Stimulated activated CD8-positive, alpha-beta memory T cell treated with anti-CD3 and anti-CD28 coated beads, Interleukin-12 subunit alpha, Interleukin-12 subunit beta, amount 100 ng/mL, for 24 hours (primary cell): Measurements from ENCODE around the gene CCL26.
"Not testable (repeated sequence)": the region's sequence is repeated elsewhere in the genome, so short reads cannot be mapped to it uniquely, and the experiment has no call there.

ENCODE experiments used
- DNase-seq: peaks from one replicate; pipeline ENCODE4 v3.0.0-alpha.2; 2020; ENCODE audit errors: extremely low read depth

CCL26 gene

DNA sequence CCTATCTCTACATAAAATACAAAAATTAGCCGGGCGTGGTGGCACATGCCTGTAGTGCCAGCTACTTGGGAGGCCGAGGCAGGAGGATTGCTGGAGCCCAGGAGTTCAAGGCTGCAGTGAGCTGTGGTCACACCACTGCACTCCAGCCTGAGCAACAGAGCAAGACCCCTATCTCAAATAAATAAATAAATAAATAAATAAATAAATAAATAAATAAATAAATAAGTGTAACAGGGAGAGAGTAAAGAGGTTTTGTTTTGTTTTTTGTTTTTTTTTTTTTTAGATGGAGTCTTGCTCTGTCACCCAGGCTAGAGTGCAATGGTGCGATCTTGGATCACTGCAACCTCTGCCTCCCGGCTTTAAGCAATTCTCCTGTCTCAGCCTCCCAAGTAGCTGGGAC is 20.6 kb upstream of the CCL26 start:
- DNase-seq, result not testable (repeated sequence)

DNA sequence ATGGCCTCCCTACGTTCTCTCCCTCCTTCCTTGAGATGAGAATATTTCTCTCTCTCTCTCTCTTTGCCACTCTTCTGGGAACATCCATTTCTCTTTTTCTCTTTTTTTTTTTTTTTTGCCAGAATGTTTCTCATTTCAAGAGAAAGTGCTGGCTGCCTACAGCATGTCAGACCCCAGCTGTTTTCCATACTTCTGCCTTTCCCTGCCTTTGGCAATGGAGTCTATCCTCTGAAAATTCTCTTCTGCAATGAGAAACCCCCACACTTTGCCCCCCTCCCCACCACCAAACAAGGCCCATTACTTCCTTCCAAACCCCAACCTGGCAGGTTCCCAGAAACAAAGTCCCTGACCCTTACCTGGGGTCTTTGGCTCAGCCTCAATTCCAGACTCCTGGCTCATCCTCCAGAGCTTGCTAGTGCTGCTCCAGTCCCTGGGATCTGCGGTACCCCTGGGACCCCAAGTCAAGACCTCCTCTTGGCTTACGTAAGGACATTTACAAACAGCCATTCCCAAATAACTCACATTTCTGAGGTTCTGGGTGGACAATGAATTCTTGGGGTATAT is 17.4 kb upstream of the CCL26 start:
- no peak for DNase-seq

DNA sequence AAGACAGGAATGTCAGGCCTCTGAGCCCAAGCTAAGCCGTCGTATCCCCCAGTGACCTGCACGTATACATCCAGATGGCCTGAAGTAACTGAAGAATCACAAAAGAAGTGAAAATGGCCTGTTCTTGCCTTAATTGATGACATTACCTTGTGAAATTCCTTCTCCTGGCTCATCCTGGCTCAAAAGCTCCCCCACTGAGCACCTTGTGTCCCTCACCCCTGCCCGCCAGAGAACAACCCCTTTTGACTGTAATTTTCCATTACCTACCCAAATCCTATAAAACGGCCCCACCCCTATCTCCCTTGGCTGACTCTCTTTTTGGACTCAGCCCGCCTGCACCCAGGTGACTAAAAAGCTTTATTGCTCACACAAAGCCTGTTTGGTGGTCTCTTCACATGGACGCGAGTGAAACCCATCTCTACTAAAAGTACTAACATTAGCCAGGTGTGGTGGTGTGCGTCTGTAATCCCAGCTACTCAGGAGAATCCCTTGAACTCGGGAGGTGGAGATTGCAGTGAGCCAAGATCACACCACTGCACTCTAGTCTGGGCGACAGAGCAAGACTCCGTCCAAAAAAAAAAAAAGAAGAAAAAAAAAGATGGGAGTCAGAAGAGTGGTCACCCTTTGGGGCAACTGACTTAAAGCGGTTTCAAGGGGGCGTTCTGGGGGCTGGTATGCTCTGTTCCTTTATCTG is 16.3 kb upstream of the CCL26 start:
- DNase-seq, result not testable (repeated sequence)

DNA sequence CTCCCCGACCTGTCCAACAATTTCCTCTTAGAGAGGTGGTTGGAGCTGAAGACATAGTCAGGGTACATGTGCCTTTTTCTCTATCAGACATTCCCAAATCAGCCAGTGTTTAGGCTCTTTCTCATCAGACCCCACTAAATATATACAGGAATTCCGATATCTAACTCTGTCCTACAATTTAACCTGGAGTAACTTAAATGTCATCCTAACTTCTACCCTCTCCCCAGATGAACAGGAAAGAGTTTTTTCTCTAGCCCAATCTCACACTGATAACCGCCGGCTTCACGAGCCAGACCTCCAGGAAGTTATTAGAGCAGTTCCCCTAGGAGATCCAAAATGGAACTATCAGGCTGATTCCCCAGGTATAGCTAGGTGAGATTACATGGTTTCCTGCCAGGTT is 11.0 kb upstream of the CCL26 start:
- DNase-seq, result not testable (repeated sequence)

DNA sequence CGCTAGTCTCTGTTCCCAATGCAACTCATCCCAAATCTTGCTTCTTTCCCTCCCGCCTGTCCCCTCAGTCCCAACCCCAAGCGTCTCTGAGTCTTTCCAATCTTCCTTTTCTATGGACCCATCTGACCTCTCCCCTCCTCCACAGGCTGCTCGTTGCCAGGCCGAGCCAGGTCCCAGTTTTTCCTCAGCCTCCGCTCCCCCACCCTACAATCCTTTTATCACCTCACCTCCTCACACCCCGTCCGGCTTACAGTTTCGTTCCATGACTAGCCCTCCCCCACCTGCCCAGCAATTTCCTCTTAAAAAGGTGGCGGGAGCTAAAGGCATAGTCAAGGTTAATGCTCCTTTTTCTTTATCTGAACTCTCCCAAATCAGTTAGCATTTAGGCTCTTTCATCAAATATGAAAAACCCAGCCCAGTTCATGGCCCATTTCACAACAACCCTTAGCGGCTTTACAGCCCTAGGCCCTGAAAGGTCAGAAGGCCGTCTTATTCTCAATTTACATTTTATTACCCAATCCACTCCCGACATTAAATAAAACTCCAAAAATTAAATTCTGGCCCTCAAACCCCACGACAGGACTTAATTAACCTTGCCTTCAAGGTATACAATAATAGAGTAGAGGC is 8.7 kb upstream of the CCL26 start:
- not testable (repeated sequence) for DNase-seq

DNA sequence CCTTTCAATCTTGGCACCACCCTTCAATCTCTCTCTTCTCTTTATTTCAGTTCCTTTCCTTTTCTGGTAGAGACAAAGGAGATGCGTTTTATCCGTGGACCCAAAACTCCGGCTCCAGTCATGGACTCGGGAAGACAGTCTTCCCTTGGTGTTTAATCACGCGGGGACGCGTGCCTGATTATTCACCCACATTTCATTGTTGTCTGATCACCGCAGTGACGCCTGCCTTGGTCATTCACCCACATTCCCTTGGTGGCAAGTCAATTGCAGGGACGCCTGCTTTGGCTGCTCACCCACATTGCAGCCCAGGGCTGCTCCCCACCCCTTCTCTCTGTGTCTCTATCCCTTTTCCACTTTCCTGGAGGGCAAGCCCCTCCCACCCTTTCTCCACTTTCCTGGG is 7.5 kb upstream of the CCL26 start:
- not testable (repeated sequence) for DNase-seq

DNA sequence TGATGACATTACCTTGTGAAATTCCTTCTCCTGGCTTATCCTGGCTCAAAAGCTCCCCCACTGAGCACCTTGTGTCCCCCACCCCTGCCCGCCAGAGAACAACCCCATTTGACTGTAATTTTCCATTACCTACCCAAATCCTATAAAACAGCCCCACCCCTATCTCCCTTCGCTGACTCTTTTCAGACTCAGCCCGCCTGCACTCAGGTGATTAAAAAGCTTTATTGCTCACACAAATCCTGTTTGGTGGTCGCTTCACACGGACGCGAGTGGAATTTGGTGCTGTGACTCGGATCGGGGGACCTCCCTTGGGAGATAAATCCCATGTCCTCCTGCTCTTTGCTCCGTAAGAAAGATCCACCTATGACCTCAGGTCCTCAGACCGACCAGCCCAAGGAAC is 7.0 kb upstream of the CCL26 start:
- not testable (repeated sequence) for DNase-seq

DNA sequence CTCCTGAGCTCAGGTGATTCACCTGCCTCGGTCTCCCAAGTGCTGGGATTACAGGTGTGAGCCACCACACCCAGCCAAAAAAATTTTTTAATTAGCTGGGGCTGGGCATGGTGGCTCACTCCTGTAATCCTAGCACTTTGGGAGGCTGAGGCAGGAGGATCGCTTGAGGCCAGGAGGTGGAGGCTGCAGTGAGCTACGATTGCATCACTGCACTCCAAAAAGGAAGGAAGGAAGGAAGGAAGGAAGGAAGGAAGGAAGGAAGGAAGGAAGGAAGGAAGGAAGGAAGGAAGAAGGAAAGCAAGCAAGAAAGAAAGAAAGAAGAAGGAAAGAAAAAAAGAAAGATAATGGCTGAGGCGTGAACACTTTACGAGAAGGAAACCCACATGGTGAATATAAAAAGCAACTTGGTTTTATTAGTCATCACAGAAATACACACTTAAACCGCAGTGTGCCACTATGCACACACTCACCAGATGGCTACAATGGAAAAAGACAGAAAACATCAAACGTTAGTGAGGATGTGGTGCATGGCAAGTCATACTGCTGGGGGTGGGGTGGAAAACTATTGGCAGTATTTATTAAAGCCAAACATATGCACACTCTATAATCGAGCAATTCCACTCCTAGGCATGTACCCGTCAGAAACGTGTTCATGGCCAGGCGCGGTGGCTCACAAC is 4.4 kb upstream of the CCL26 start:
- DNase-seq, result peak; percentile 39

DNA sequence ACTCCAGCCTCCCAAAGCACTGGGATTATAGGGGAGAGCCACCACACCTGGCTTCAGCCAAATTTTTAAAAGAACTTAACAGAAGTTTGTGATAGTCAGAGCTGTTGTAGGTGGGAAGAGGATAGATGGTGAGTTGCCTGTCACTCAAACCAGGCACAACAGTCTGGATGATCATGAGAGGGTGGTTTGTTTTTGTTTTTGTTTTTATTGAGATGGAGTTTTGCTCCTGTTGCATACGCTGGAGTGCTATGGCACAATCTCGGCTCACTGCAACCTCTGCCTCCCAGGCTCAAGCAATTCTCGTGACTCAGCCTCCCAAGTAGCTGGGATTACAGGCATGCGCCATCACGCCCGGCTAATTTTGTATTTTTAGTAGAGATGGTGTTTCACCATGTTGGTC is 1.9 kb upstream of the CCL26 start:
- not testable (repeated sequence) for DNase-seq

DNA sequence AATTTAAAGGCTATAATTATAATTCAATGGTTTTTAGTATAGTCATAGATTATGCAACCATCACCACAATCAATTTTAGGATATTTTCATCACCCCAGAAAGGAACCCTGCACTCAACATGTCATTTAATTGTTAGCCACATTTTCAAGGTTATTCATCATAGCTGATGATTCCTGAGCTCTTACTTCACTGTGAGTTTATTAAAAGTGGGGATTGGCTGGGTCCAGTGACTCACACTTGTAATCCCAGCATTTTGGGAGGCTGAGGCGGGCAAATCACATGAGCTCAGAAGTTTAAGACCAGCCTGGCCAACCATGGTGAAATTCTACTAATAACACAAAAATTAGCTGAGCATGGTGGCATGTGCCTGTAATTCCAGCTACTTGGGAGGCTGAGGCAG is 787 bp downstream of the CCL26 start:
- no peak for DNase-seq

DNA sequence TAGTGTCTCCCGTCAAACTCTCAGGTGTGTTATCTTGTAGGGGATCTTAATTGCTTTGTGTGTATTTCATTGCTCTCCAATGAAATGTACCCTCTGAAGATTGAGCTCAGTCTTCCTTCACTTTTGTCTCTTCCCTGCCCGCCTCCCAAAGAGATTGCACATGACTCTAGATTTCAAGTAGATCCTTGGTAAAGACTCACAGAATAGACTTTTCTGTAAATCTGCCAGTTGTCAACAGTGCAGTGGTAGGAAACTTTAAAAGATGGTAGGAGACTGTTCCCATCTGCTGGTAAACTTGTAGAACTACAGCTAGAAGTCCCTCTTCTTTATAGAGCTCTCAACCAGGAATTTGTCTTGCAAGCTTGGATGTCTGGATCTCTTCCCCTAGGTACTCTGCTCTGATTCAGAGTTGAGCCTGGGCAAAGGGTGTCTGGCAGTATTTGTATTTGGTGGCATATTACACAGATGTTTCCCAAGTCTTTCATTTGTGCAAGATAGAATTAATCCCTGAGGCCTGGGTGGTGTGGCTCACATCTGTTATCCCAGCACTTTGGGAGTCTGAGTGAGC is 9.6 kb downstream of the CCL26 start:
- DNase-seq, result no peak

DNA sequence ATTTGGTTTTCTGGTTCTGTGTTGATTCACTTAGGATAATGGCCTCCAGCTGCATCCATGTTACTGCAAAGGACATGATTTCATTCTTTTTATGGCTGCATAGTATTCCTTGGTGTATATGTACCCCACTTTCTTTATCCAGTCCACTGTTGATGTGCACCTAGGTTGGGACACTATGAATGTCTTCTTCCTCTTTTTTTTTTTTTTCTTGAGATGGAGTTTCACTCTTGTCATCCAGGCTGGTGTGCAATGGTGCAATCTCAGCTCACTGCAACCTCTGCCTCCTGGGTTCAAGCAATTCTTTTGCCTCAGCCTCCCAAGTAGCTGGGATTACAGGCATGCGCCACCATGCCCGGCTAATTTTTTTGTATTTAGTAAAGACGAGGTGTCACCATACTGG is 10.2 kb downstream of the CCL26 start:
- not testable (repeated sequence) for DNase-seq

DNA sequence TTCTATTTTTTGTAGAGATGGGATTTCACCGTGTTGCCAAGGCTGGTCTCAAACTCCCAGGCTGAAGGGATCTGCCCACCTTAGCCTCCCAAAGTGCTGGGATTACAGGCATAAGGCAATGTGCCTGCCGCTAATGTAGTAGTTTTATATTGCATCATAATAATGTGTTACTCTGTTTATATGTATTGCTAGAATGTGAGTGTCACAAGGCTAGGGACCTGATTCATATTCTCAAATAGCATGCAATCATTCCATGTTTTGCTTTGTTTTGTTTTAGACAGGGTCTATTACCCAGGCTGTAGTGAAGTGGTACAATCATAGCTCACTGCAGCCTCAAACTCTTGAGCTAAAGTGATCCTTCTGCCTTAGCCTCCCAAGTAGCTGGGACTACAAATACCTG is 13.5 kb downstream of the CCL26 start:
- DNase-seq, result no peak

DNA sequence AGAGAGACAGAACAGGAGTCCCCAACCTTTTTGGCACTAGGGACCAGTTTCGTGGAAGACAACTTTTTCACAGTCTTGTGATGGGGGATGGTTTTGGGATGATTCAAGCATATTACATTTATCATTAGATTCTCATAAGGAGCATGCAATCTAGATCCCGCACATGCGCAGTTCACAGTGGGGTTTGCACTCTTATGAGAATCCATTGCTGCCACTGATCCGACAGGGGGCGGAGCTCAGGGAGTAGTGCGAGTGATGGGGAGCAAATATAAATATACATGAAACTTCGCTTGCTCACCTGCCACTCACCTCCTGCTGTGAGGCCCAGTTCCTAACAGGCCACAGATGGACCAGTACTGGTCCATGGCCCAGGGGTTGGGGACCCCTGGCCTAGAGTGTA is 14.2 kb downstream of the CCL26 start:
- DNase-seq, result no peak

DNA sequence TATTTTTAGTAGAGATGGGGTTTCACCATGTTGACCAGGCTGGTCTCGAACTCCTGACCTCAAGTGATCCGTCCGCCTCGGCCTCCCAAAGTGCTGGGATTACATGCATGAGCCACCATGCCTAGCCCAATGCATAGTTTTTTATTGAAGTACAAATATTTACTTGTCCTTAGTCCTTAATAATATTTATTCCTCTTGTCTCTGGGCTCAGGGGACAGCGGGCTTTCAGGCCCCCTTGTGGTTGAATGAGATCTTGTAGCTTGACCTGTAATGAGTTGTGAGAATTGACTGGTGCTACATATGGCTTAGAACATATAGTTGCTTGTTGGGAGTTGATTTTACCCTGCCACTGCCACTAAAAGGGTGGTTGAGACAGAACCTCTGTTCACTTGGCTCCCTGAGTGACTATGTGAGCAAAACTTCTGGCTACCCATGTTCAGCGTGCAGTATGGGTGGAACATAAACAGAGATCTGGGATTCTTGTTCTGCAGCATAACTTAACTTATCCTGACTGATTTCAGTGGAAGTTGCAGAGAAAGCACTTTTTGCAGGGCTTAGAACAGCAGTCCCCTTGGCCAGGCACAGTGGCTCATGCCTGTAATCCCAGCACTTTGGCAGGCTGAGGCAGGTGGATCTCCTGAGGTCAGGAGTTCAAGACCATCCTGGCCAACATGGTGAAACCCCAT is 14.9 kb downstream of the CCL26 start:
- no peak for DNase-seq

DNA sequence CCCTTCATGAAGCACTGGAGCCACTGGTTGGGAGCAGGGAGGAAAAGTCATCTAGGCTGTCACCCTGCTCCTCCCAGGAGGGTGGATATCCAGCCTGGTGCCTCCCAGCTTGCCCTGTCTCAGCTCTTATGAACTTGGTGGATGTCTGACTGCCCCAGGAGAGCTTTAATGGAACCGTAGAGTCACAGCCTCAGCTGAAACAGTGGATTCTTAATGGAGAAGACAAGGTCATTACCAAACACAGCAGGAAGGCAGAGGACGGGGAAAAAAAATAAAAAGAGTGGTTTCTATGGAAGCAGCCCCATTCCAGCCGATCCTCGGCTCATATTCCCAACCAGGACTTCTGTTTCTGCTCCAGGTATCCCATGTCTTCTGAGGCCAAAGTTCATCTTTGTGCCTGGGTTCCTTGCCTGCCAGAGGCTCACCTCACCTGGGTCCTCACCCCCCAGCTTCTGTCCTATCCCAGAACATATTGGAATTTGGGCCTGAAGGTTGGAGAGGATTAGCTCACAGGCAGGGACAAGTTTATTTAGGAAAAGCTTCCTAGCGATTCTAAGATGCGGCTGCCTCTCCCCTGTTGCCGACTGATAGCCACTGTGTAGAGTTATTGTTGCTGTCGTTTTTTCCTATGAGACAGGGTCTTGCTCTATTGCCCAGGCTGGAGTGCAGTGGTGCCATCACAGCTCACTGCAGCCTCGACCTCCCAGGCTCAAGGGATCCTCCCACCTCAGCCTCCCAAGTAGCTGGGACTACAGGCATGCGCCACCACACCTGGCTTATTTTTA is 15.6 kb downstream of the CCL26 start:
- no peak for DNase-seq

DNA sequence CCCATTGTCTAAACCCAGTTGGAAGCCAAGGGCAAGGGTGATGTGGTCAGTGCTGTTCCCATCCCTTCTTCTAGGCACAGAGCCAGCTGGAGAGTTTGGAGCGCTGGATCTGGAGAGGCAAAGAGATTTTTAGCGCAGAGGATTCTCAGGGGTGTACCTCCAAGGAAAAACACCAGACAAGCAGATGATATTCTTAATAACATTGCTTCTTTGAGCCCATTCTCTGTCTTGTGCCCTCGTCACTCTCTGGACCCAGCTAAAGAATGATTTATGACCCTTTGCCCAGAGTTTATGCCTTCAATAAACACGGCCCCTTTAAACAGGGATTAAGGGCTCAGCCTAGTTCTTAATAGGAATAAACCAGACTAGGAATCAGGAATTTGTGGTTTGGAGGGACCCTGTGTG is 28.6 kb downstream of the CCL26 start:
- DNase-seq, result no peak

DNA sequence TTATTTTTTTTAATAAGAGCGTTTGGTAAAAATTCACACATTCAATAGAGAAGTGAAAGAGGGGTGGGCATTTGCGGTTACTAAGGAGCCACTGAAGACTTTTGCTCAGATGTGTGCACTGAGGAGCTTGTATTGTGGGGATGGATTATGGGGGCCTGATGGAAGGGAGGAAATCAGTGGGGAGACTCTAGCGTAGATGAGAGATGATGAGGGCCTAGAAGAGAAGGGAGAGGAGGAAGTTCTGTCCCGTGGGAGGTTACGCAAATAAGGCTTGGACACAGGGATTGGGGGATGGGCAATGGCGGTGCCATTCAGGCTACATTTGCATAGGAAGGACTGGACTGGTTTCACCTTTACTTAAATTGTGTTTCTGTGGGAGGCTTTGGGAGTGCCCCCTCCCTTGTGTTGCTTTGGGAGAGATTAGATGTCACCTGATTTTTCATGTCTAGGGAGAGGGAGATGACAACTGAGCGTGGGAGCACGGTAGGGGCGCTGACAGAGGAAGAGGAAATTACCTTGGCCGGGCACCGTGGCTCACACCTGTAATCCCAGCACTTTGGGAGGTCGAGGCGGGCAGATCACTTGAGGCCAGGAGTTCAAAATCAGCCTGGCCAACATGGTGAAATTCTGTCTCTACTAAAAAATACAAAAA is 31.0 kb downstream of the CCL26 start:
- no peak for DNase-seq

DNA sequence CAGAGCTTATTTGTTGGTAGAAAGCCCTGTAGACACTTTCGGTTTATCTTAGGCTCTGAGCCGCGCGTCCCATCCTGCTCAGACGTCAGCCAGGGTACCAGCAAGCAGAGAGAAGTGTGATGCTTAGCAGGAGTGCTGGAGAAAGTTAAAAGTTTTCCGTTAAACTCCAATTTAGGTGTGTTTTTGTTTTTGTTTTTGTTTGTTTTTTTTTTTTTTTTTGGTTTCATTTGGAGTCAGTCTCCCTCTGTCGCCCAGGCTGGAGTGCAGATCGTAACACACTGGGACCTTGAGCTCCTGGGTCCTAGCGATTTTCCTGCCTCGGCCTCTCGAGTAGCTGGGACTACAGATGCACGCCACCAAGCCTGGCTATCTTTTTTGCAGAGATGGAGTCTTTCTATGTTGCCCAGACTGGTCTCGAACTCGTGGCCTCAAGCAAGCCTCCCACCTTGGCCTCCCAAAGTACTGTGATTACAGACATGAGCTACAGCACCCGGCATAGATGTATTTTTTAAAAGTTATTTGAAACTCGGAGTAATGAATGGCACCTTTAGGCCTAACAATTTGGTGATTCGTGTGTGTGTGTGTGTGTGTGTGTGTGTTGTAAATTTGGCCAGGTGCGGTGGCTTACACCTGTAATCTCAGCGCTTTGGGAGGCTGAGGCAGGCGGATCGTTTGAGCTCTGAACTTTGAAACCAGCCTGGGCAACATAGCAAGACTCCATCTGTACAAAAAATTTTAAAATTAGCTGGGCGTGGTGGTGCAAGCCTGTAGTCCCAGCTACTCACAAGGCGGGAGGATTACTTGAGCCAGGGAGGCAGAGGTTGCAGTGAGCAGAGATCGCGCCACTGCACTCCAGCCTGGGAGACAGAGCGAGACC is 32.0 kb downstream of the CCL26 start:
- no peak for DNase-seq
